ENCODE data around the gene PDE6H.
A peak's percentile ranks its signal among the peaks of the same experiment; 100 is the strongest.

The PDE6H gene

DNA sequence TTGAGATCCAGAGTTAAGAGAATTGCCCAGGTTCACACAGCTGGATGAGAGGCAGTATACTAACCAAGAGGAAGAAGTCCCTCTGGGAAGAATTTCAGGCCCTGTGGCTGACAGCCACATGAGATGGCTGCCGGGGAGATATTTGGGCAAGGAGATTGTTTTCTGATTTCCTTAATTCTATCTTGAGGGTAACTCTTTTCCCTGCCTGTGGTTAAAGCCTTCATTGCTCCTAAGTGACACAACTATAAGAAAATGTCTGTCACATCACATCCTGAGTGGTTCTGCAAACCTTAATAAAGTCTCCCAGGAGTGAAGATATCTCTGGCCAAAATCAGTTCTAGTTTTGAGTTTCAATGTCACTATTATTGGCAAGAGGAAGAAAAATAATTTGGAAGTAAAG lies 21.0 kb upstream of the PDE6H start:
- DNase-seq (ENCODE audit: low read depth in 2 of 2), result no peak

DNA sequence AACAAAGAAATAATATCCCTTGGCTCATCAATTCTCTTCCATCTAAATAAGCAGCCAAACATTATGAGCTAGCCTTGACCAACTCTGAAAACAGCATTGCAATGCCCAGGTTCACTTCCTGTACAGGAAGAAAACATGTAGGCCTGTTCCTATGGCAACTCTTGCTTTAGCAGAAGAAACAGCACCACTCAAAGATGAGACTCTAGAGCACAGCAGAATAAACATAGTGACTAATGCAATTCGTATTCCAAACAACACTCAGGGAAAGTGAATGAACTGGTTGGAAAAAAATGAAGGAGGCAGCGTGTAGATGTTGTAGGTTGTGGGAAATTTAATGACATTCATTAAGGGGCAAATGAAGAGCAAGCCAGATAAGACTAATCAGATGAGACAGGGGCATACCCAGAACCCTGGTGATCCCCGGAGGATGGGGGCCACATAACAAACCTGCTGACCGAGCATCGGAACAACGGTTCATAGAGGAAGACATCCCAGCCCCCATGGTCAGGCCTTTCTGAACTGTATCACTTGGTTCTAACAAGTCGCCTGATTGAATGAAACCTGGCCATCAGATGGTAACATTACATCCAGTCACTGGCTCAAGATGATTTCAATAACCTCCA lies 20.4 kb upstream of the PDE6H start:
- no peak for DNase-seq (ENCODE audit: low read depth in 2 of 2)

DNA sequence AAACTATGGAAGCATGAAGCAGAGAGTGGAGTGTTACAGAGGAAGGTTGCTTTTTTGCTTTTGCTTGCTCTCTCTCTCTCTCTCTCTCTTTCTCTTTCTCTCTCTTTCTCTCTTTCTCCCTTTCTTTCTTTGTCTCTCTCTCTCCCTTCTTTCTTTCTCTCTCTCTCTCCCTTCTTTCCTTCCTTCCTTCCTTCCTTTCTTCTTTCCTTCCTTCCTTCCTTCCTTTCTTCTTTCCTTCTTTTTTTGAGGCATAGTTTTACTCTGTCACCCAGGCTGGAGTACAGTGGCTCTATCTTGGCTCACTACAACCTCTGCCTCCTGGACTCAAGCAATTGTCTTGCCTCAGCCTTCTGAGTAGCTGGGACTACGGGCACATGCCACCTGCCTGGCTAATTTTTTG lies 19.1 kb upstream of the PDE6H start:
- DNase-seq (ENCODE audit: low read depth in 2 of 2), result no peak

DNA sequence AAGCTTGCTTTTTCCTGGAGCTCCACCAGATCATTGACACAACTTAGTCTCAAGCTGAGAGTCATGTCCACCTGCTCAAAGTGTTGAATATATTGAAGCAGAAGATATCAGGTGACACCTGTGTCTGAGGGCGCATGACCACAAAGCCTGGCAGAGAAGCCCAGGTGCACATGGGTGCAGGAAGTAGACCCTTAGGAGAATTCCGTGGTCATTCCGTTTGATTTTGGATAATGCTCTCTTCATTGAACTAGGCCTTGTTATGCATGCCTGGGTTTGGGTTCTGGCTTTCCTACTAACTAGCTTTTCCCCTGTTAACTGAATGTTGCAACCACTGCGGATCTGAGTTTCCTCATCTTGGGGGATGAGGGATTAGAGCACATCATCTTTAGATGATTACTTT lies 18.6 kb upstream of the PDE6H start:
- DNase-seq (ENCODE audit: low read depth in 2 of 2), result no peak

DNA sequence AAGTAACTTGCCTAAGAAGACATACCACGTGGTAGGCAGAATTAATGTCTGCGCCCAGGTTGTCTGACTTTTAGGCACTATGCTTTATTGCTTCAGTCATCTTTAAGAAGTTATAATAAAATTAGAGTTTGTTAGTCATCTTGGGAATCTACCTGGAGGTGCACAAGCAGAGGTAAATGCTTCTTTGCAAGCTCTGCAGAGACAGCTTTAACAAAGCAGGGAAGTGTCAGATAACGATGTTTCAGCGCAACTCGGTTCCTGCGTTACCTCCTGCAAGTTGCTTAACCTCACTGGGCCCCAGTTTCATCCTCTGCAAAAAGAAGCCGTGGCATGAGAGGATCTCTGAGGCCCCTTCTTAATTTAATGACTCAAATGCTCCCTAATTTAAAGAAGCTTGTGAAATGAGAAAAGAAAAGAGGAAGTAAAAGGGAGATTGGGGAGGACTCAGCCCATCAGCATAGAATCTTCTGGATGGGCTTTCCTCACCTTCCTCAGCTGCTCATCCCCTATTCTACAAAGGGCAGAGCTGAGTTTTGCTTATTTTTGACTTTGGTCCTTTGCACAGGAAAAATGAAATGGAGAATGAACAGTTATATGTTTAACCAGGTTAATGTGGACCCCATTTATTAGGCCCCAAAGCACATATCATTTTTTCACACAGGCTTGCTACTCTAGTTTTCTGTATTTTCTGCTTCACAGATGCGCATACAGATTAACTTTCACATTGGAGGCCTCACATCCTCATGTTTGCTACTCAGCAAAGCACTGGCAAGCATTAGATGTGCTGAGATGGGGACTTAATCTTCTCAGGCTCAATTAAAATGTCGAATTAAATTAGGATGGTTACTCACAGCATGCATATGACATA lies 16.6 kb upstream of the PDE6H start:
- DNase-seq (ENCODE audit: low read depth in 2 of 2), result no peak

DNA sequence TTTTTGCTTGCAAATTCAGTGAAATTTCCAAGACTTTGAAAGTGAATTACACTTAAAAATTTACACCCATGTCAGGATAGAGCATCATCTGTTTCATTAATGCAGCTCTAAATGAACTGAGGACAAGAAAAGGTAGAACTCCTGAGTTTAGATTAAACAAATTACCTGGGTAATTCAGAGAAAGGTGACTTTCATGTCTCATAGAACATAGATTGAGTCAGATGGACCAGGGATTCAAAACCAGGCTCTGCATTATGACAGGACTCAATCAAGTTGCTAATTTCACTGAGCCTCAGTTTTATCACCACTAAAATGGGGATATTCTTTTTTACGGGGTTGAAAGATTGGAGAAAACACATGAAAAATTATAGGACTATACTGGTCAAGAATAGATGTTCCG lies 15.9 kb upstream of the PDE6H start:
- no peak for DNase-seq (ENCODE audit: low read depth in 2 of 2)

DNA sequence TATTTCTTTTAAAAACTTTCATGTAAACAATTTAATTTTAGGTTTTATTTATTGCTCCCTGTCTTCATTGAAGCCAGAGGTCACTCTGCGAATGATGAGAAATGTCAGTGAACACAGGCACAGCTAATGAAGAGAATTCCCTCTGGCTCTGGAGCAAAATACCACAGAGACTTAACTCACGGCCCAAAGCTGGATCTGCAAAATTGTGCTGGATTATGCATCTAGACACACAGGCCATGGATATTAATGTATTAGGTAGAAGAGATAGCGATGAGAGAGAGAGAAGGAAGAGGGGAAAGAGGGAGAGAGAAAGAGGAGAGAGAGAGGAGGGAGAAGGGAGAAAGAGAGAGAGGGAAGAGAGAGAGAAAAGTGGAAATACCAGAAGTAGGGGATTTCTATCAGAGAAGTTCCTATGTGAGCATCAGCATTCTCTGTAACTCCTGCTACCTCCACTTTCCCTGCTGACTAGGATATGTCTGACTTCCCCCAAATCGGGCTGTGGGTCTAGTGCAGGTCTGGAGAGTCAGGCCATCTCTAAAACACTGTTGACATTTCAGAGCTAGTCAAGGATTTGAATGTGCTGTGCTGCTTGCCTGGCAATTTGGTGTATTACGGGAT lies 15.2 kb upstream of the PDE6H start:
- no peak for DNase-seq (ENCODE audit: low read depth in 2 of 2)

DNA sequence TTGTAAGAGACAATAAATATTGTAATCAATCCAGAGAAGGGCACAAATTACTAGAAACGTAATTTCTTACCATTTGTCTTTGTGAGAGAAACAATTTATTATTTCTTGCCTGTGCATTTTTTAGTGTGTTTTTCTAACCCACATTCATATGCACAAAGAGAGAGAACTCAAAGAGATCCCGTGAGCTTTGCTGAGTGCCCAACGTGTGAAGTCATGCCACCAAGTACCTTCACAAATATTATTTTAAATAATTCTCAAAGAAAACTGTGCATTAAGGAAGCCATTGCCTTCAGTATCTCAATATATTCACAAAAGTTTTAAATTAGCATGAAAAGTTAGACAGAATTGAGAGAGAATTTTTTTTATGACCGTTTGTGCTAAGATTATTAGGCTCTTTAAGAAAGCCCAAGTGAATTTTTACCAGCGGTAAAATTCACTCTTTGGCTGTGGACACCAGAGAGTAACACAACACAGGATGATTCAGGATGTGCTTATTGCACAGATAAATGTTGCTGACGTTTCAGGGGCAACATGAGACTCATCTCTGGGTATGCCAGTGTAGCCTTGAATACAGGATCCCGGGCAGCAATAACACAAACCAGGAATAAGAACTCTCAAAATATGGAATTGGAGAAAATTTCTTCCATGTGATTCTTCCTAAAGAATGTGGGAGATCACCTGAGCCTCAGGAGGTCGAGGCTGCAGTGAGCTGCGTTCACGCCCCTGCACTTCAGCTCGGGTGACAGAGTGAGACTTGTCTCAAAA lies 14.3 kb upstream of the PDE6H start:
- no peak for DNase-seq (ENCODE audit: low read depth in 2 of 2)

DNA sequence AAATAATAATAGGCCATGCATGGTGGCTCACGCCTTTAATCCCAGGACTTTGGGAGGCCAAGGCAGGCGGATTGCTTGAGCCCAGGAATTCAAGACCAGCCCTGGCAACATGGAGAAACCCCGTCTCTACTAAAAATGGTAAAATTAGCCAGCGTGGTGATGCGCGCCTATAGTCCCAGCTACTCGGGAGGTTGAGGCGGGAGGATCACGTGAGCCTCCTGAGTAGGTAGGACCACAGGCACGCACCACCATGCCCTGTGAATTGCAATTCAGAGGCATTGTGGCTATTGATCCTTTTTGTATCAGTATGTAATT lies 13.8 kb upstream of the PDE6H start:
- DNase-seq (ENCODE audit: low read depth in 2 of 2), result no peak

DNA sequence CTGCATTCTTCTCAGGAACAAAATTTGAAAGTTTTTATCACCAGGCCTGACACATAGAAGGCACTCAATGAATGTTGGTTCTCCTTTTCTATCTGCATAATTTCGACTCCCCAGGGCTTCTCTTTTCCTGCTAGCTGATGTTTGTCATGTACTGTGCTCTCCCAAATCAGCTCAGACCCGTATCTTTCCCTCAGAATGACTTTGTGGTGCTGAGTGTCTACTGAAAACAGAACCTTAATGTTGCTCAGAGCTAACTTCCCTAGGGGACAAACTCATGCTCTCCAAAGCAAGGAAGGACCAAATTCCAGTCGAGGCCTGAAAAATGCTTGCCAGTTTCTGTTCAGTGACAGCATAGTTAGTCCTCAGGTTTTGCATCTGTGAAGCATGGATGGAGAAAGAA lies 13.4 kb upstream of the PDE6H start:
- DNase-seq (ENCODE audit: low read depth in 2 of 2), result no peak

DNA sequence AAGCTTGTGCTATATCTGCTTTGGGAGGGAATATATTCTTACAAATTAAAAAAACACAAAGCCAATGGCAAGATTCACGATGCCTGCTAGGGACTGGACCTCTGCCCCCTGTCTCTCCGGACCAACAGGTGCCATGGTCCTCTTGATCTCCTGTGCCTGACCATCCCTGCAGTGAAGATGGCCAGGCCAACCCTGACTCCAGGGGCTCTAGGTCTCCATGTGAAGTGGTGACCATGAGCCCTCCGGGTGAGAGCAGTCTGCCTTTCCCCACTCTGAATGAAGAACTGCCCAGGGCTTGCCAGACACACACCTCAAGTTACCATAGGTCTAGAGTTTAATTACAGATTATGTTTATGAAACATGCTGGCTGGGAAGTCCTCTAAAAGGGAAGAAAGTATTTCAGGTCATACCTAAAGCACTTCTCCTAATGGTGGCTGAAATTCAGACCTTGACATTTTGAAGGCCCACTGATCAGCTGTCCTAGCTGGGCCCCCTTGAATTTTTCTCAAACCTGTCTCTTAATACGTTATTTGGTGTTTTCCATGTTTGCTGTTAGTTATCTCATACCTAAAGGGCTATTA lies 12.8 kb upstream of the PDE6H start:
- DNase-seq (ENCODE audit: low read depth in 2 of 2), result no peak

DNA sequence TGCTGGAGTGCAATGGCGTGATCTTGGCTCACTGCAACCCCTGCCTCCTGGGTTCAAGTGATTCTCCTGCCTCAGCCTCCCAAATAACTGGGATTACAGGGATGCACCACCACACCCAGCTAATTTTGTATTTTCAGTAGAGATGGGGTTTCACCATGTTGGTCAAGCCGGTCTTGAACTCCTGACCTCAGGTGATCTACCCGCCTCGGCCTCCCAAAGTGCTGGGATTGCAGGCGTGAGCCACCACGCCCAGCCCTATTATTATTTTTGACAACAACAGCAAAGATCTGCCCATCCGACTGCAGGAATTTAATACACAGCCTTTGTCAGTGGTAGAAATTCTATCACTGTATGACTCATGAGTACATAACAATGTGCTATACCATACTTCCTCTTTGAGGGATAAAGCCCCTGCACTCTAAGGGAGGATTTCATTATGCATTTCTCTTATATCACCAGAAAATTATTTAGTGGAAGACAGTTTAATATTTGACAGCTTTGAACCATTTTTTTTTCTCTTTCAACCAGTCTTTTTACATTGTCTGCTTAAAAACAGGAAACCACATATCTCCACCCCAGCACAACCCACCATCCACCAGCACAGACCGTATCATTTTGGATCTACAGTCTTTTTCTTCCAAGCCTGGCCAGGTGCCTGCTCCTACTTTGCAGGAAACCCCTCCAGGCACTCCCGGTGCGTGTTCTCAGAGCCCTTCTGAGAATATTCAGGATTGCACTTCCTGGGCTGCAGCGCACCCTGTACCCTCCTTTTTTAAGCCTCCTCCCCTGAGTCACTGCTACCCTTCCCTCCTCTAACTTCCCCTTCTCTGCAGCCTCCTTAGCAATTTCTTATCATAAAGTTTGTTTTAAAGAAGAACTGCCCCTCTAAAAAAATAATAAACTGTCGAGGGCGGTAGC lies 12.0 kb upstream of the PDE6H start:
- DNase-seq (ENCODE audit: low read depth in 2 of 2), result no peak

DNA sequence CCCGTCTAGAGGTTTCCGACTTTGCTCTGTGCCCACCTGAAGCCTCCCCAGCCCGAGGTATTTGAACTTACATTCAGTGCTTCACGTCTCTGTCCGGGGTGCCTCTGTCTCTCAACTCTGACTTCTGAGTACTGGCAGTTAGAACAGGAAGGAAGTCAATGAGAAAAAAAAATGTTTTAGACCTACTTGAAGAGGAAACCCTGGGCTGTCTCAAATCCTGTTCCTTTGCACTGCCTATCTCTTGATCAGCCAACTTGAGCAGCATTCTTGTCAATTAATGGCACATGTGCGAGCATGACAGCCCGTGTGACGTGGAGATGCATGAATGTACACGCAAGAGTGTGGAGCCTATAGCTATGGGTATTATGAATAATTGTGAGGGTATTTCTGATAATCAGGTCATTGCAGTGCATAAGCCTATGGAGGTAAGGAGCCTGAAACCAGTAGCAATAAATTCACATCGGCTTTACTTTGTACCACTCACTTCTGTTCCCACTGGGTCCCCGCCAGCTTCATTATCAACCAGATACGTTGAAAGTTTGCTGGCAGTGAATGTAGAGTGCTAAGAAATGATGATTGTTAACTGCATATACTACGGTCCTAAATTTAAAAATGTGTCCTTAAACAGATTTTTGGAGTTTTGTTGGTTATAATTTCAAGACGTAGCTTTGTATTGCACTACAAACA lies 11.2 kb upstream of the PDE6H start, which contains the start of gene ARHGDIB:
Gene ARHGDIB, minus strand, starts transcription at position 136 of the 687 bp plus-strand sequence. CDS start 10,889 bp downstream, outside the sequence.
- peak in 1 of 2 donors; percentile 55 for DNase-seq (ENCODE audit: low read depth in 2 of 2)

DNA sequence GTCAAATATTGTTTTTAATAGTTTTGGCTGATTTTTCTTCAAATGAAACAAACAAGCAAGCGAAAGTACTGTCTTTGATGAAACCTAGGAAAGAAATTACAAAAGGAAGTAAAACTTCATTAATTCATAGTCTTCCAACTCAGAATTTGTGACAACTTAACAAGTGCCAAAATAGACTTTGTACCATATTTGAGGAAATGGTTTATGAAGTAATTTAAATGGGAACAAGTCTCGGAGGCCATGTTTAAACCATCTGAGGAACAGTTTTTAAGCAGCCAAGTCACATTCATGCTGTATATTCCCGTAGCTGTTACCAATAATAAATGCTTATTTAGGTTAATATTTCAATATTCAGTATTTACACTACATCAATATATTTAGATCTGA lies 10.7 kb upstream of the PDE6H start:
- DNase-seq (ENCODE audit: low read depth in 2 of 2), result no peak

DNA sequence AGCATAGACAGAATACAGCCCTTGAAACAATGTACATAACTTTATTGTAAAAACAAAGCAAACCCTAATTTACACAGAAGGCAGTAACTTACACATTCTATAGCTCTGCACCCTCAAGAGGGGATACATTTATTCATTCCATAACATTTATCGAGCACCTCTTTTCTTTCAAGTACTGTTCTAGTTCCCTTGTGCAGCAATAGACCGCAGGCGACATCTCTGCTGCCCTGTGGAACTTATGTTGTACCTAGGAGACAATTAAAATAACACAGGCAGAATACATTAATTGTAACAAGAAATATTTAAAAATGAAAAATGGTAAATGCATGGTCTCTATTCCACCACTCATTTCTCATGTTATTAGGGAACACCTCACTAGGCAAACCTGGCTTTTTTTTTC lies 10.0 kb upstream of the PDE6H start:
- no peak for DNase-seq (ENCODE audit: low read depth in 2 of 2)

DNA sequence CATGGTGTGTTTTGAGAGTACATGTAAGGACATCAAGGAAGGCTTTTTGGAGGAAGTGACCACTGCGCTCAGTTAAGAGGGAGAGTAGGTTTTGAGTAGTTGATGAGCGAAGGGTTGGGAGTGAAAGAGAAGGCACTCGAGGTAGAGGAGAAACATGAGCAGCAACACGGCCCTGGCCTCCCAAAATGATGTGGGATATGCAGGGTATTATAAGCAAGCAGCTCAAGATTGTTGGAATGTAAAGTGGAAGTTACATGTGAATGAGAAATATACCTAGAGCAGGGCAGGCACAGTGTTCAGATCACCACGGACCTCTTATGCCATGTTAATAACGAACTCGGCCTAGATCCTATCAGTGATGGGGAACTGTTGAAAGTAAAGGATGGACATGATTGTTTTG lies 9.3 kb upstream of the PDE6H start:
- DNase-seq (ENCODE audit: low read depth in 2 of 2), result no peak

DNA sequence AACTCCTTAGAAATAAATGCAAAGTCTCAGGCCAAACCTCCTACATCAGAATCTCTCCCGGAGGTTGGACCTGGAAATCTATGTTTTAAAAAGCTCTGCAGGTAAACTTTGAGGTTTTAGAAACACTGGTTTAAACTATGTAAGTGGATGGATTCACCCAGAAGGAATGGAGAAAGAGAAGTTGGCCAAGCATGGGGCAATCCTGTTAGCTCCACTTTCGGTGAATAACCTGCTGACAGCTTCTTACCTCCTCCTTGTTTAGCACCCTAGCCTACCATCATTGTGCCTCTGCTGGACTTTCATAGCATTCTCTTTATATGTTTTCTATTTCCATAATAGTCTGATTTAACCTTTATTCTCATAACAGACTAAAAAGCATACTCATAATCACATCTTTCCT lies 8.4 kb upstream of the PDE6H start:
- DNase-seq (ENCODE audit: low read depth in 2 of 2), result no peak

DNA sequence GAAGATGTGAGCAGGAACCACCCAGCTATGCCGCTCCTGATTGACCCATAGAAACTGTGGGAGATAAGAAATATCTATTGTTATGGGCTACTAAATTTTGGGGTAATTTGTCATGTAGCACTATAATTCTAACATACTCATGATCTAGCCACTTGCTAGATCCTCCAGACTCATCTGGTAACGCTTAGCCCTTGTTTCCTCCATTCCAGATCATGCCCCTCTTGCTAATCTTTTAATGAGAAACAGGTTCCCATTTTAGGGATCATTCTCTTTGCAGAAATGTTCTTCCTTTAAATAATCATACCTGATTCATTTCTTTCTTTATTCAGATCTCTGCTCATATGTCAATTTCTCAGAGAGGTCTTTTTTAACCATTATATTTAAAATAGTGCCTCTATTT lies 7.6 kb upstream of the PDE6H start:
- DNase-seq (ENCODE audit: low read depth in 2 of 2), result no peak

DNA sequence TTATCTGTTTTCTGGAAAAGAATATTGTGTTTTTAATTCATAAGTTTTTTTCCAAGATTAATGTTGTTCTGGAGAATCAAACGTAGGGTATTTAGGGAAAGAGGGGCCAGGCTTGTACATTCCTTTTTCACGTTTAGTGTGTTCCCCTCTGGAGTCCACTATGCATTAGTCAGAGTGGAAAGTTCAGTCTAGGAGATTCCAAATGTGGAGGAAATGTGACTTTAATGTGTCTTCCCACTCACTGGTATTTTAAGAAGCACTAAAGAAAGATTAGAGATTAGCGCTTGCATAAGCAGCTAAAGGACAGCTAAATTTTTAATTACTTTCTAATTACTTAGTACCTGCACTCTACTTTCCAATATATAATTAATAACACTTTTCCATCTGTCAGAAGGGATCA lies 4.4 kb upstream of the PDE6H start:
- no peak for DNase-seq (ENCODE audit: low read depth in 2 of 2)

DNA sequence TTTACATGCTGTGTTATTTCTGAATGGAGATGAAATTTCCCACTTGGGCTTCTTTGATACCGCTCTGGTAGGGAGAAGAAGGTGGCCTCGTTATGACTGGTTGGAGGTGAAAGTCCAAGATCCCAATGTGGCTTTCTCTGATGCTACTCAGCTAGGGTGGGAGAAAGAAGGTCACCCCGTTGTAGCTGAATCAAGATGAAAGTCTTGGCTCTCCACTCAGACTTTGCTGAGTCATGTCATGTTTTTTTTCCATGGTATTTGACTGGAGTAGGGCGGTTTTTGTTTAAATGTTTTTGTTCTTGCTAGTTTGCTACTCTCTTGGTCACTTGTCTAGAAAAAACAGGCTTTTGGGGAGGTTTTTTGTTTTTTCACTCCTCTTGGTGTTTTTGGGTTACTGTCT lies 2.4 kb upstream of the PDE6H start:
- no peak for DNase-seq (ENCODE audit: low read depth in 2 of 2)

Data from stimulated activated CD4-positive, alpha-beta T cell treated with anti-CD3 and anti-CD28 coated beads, Interleukin-1b, Interleukin-23, amount 100 ng/mL, for 4 hours (primary cell).